Ammon's horn (tissue), 1 donor: ENCODE results near the gene CRYGS.

Experiments
- DNase-seq: peaks from one replicate; pipeline ENCODE4 v3.0.0-alpha.2; 2016; ENCODE audit warnings: low spot score

Gene CRYGS

DNA sequence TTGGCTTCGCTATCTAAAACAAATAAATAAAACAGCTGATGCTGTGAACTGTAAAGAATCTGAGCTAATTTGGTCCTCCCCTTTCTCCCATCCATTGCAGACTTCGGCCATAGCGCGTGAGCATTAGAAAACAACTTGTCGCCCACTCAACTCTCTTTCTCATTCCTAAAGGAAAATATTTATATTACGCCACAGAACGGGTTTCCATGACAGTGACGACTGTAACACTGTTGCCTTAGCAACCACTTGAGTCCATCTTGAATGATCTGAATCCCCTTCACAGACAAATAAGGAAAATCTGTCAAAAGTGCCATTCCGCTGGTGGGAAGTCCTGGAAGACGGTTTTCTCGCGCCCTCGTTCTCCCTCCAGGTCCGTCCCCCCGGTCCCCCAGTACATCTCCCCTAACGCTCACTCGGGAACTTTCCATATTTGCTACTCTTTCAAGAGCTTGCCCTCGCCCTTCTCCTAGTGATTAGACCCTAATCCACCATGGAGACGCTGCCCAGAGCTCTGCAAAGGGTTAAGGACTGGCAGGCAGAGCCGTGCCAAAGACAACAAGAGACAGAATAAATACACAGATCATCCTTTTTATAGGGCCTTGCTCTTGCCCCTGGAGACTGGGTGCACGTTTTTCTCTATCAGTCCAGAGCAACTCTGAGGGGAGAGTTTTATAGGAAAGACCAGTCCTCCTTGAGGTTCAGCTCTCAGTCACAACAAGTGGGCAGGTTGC, 50.5 kb downstream of the CRYGS start:
- DNase-seq: no peak

- no peak for DNase-seq
Observed at GRCh38 chr3:186492385-186492984, 51.7 kb downstream of the CRYGS start.

- DNase-seq: no peak
Observed at GRCh38 chr3:186489507-186489906, 54.7 kb downstream of the CRYGS start.
